DMS153 treated with DMSO at 0.1 percent for 48 hours (cell line): ENCODE measurements around the gene SHISA5.
"Not testable (repeated sequence)": the region's sequence is repeated elsewhere in the genome, so short reads cannot be mapped to it uniquely, and the experiment has no call there.

Experiments used
- DNase-seq: peaks from one replicate; lab custom pipeline; 2025; ENCODE audit not compliant: unreplicated experiment; lab: John Stamatoyannopoulos, UW

The SHISA5 gene

GRCh38 chr3:48504051-48504946 is at the start of gene SHISA5:
Gene SHISA5, minus strand, starts transcription at chr3:48504174. Its CDS starts 80 bp downstream, at chr3:48504094.
- no peak for DNase-seq

GRCh38 chr3:48553361-48553760 is 49.4 kb upstream of the SHISA5 start:
- DNase-seq = no peak

- DNase-seq = no peak
Observed at GRCh38 chr3:48552111-48552951, 48.4 kb upstream of the SHISA5 start.

GRCh38 chr3:48551651-48552050 is 47.7 kb upstream of the SHISA5 start:
- not testable (repeated sequence) for DNase-seq

GRCh38 chr3:48548729-48549705 is 45.0 kb upstream of the SHISA5 start:
- peak; percentile 20 for DNase-seq

- DNase-seq = no peak
Observed at GRCh38 chr3:48548126-48548525, 44.2 kb upstream of the SHISA5 start.

GRCh38 chr3:48546203-48546829 is 42.3 kb upstream of the SHISA5 start:
- no peak for DNase-seq

- DNase-seq = no peak
Observed at GRCh38 chr3:48544141-48544540, 40.2 kb upstream of the SHISA5 start.

GRCh38 chr3:48543271-48543866 is 39.4 kb upstream of the SHISA5 start:
- DNase-seq = no peak

GRCh38 chr3:48538451-48538850 is 34.5 kb upstream of the SHISA5 start:
- no peak for DNase-seq

GRCh38 chr3:48536785-48537184 is 32.8 kb upstream of the SHISA5 start:
- DNase-seq = no peak

- no peak for DNase-seq
Observed at GRCh38 chr3:48536116-48536515, 32.1 kb upstream of the SHISA5 start.

- DNase-seq = no peak
Observed at GRCh38 chr3:48535578-48535977, 31.6 kb upstream of the SHISA5 start.

GRCh38 chr3:48532977-48533337 is 29.0 kb upstream of the SHISA5 start:
- DNase-seq = no peak

- no peak for DNase-seq
Observed at GRCh38 chr3:48532271-48532976, 28.4 kb upstream of the SHISA5 start.

- DNase-seq = not testable (repeated sequence)
Observed at GRCh38 chr3:48530701-48531100, 26.7 kb upstream of the SHISA5 start.

GRCh38 chr3:48528754-48529153 is 24.8 kb upstream of the SHISA5 start:
- DNase-seq = no peak

GRCh38 chr3:48528048-48528447 is 24.1 kb upstream of the SHISA5 start:
- no peak for DNase-seq

- no peak for DNase-seq
Observed at GRCh38 chr3:48524970-48525369, 21.0 kb upstream of the SHISA5 start.
